ENCODE results near the gene BRIP1.

DNA sequence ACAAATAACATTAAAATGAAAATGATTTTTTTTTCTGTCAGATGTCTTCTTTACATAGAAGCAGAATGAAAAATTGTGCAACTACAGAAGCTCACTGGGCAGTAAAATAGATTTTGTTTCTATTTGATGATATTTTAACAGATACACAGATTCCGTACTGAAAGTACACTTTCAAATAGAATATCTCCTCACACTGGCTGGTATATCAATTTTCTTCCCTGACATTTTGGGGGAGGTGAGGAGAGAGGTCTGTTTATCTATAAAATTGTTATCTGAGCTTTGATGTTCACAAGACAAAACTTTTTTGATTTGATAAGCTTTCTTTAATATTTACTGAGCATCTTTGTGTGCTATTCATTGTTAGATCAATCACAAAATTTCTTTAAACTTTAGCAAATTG is 148.0 kb downstream of the BRIP1 start:
- no peak for TF ChIP-seq REST (IDR thresholded peaks at IDR 0.05; ENCODE audit: insufficient read depth in 1 of 2, low read depth in 2 of 2, low read length in 1 of 2)
- TF ChIP-seq, protein P1, sequence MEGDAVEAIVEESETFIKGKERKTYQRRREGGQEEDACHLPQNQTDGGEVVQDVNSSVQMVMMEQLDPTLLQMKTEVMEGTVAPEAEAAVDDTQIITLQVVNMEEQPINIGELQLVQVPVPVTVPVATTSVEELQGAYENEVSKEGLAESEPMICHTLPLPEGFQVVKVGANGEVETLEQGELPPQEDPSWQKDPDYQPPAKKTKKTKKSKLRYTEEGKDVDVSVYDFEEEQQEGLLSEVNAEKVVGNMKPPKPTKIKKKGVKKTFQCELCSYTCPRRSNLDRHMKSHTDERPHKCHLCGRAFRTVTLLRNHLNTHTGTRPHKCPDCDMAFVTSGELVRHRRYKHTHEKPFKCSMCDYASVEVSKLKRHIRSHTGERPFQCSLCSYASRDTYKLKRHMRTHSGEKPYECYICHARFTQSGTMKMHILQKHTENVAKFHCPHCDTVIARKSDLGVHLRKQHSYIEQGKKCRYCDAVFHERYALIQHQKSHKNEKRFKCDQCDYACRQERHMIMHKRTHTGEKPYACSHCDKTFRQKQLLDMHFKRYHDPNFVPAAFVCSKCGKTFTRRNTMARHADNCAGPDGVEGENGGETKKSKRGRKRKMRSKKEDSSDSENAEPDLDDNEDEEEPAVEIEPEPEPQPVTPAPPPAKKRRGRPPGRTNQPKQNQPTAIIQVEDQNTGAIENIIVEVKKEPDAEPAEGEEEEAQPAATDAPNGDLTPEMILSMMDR (IDR thresholded peaks at IDR 0.05), result no peak
